ENCODE results near the gene WRAP73.

WRAP73 gene

DNA sequence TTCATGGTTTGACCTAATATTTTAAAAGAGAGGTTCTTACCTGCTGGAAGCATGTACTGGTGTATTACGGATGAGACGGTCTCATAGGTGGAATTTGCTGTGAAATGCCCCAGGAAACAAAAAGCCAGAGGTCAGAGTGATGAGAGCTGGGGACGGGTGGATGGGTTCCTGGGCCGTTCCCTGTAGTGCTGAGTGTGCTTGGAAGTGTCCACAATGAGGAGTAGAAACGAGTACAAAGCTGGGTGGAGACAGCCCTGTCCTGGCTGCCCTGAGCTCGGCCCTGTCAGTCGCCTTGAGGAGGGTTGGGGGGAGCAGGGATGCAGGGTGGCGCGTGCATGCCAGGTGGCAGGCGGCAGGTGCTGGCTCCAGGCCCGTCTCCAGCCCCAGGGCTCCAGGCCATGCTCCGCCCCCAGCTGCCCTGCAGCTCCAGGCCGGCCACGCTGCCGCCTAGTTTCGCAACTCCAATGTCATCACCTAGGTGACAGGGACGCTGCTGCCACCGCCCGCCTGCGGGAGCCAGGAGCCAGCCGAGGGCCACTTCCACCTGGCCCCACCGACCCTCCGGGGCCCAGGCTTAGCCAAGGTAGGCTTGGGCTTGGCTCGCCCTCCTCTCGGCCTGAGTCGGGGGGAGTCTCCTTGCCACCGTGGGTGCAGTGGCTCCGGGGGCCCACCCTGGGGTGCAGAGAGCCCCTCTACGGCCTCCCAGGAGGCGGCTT lies 18.8 kb upstream of the WRAP73 start:
- peak; percentile 4 for DNase-seq (ENCODE audit: low read depth)

DNA sequence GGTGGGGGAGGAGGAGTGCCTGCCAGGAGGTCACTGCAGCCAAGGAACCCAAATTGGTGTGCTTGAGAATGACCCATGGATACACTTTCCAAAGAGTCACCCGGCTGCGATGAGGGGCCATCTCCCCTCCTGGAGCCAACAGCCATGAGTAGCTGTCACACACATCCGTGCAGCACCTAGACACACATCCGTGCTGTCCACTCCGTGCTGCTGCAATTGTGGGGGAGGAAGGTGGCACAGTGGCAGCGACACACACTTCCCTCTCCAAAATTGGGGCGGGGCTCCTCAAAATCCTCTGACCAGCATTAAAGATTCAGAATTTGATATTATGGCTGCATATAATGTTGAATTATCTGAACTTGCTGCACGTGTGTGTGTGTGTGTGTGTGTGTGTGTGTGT lies 18.2 kb upstream of the WRAP73 start:
- DNase-seq (ENCODE audit: low read depth) = no peak

DNA sequence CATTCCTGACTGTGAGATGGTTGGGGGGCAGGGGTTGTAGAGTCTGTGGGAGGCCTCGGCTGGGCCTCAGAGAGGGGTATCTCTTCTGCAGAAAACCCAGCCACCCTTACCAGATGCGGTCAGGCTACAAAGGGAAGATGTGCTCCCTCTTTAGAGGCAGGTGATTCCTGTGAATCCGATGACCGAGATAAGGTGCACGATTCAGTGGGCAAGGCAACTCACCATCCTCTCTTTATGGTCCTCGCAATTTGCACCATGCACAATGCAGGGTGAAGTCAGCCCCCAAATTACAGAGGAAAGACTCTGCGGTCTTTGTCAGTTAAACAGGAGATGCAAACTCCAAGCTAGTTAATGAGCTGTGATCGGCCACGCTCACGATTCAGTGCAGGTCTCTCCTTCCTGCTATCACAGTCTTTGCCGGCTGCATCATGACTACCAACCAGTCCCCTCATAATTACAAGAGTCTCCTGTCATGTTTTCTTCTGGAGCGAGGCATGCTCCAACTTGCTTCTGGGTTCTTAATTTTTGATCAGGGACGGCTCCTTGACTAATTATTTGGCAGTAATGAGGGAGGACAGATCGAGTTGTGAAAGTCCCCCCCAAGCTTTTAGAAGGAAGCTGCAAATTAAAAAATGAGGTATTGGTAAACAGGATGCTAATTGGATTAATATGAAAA lies 14.9 kb upstream of the WRAP73 start:
- no peak for DNase-seq (ENCODE audit: low read depth)

DNA sequence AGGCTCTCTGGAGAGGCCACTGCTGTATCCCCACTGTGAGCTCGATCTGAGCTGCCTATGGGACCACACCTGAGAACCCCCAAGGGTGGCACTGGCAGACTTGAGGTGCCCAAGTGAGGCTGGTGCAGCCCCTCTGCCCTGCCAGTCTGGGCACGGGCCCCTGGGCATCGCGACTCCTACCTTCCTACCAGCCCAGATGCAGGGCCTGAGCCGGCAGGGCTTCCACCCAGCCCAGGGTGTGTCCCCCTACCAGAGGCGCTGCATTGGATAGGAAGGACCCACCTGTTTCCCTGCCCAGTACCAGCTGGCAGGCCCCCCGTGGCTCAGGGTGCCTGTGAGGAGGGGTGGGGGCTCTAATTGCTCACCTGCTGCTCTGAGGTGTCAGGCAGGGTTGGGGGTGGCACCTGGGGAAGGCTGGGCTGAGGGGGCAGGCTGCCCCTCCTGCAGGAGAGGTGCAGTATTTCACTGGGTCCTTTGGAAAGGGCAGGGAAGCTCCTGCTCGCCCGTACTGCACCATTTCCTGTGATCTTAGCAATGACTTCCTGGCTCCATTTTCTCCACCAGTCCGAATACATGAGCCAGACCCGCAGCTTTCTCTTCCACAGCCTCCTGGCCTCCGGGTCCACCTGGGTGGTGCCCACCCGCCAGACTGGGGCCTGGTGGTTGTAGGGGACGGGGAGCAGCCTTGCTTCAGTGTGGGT lies 14.2 kb upstream of the WRAP73 start:
- DNase-seq (ENCODE audit: low read depth) = no peak

DNA sequence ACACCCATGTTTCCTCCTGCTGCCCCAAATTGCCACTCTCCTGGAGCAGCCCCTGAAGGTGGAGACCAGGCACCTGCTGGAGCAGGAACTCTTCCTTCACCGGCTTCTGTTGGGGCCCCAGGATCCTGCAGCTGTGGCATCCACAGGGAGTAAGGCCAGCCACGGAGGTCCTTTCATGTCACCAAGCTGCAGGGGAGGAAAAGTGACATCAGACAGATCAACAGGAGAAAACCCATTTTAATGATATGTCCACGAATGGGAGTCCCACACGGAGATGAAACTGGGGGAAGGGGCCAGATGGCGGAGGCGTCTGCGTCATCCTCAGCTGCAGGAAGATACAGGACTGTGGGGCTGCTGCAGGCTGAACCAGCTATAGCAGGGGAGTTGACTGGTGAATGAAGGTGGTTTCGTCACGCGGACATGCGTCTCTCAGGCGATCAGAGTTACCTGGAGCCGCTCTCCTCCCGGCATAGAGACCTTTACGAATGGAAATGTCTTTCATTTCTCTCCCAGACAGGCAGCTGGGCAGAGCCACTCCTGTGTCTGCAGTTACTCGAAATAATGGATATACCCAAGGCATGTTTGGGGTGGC lies 12.3 kb upstream of the WRAP73 start:
- no peak for DNase-seq (ENCODE audit: low read depth)

DNA sequence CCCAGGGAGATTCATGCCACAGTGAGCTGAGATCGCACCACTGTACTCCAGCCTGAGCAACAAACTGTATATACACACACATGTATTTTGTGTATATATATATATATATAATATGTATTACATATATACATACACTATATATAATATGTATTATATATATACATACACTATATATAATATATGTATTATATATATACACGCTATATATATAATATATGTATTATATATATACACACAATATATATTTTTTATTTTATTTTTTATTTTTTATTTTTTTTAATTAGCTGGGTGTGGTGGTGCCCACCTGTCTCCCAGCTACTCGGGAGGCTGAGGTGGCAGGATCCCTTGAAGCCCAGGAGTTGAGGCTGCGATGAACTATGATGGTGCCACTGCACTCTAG lies 11.7 kb upstream of the WRAP73 start:
- DNase-seq (ENCODE audit: low read depth) = no peak

DNA sequence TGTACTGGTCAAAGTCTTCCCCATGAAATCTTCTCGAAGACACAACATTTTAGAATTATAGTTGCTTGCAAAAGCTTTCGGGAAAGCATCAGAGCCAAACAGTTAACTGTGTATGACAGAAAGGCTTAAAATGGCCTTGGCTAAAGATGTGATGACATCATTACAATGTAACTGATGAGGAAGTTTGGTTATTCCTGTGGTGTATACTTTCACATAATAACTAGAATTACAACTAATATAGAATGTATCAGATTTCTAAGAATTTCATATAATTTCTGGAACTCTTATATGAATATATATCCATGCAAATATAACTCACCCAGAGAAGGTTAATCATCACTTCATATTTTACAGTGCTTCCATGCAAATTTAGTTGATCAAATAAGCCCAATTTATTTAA lies 10.8 kb upstream of the WRAP73 start:
- DNase-seq (ENCODE audit: low read depth) = no peak

DNA sequence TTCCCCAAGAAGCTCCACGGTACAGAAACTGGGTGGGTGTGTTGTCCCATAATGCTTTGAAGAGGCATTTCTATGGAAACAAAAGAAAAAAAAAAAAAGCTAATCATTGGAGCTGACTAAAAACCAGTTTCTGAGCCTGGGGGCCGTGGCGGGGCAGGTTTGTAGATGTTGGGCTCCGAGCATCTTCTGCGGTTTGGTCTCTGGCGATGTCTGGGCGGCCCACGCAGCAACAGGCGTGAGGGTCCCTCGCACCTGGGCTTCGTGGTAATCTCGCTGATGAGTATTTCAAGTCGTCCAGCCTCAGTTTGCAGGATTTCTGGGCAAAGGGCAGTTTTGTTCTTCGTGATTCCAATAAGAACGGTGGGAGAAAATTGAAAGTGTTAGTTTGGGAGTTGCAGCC lies 9.2 kb upstream of the WRAP73 start:
- DNase-seq (ENCODE audit: low read depth) = no peak

DNA sequence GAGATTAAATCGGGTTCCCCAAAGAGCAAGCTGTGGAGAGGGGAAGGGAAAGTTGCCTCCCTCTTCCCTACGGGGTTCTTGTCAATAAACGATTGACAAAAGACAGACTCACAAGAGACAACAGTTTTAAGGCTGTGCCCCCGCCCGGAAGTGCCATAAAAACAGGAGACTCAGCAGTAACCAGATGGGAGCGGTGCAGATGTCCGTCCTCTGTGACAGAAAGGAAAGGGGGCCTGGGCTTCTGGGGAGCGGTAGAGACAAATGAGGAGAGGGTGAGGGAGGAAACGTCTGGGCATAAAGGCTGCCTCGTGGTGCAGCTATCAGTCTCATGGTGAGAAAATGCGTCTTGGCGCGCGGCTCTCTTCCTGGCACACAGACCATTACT lies 8.3 kb upstream of the WRAP73 start:
- DNase-seq (ENCODE audit: low read depth) = no peak

DNA sequence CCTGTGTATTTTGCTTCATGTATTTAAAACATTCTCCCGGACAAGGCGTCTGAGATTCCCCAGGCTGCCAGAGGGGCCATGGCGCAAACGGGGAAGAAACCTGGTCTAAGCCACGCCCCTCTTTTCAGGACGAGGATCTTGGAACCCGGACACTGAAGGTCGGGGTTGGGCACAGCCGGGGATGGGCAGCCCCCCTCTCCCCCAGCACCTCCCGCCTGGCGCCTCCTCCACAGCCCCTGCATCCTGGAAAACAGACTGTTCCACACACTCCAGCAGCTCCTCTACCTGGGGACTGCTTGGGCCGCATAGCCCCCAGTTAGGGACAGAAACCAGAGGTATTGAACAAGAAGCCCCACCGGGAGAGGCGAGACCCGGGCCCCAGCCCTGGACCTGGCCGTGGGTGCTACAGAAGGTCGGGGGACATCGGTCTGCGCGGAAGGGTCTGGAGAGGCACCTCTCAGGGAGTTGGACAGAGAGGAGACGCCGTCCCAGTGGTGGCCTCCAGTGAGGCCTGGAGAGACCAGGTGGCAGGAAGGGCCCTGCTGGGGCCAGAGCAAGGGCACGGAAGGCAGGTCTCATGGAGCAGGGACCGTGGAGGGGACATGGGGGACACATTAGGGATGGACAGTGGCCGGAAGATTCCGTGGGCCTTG lies 7.8 kb upstream of the WRAP73 start:
- DNase-seq (ENCODE audit: low read depth) = no peak

DNA sequence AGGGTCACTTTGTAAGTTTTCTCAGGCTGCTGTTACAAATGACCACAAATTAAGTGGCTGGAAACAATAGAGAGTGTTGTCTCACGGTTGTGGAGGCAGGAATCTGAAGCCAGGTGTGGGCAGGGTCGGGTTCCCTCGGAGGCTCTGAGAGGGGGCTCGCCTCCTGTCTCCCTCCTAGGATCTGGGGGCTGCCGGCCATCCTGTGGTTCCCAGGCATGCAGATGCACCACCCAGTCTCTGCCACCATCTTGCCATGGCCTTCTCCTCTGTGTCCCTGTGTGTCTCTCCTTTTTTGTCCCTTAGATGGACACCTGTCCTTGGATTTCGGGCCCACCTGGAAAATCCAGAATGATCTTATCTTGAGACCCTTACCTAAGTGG lies 7.2 kb upstream of the WRAP73 start:
- DNase-seq (ENCODE audit: low read depth) = no peak

DNA sequence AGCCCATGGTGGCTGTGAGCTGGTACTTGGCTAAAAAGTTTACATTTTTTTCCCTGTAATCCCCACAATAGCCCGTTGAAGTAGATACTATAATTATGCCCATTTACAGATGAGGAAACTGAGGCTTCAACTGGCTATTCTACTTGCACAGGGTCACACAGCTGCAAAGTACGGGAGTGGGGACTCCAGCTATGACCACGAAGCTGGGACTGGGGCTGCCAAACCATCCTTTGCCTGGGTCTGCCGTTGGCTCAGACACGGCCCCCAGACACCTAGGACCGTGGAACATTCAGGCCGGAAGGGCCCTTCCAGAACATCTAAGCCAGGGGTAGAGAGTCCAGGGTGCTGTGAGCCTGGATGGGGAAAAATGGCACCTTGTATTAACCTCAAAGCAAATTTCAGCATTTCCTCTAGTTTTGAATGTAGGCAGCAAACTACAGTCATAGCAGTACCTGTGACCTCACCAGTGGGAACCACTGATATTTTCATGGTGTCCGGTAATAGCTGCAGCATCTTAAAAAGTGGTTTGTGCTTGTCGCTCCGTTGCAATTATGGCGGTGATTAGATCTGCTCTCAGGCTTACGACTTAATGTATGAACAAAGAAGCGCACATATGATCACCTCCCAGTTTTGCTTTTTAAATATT lies 6.7 kb upstream of the WRAP73 start:
- no peak for DNase-seq (ENCODE audit: low read depth)

DNA sequence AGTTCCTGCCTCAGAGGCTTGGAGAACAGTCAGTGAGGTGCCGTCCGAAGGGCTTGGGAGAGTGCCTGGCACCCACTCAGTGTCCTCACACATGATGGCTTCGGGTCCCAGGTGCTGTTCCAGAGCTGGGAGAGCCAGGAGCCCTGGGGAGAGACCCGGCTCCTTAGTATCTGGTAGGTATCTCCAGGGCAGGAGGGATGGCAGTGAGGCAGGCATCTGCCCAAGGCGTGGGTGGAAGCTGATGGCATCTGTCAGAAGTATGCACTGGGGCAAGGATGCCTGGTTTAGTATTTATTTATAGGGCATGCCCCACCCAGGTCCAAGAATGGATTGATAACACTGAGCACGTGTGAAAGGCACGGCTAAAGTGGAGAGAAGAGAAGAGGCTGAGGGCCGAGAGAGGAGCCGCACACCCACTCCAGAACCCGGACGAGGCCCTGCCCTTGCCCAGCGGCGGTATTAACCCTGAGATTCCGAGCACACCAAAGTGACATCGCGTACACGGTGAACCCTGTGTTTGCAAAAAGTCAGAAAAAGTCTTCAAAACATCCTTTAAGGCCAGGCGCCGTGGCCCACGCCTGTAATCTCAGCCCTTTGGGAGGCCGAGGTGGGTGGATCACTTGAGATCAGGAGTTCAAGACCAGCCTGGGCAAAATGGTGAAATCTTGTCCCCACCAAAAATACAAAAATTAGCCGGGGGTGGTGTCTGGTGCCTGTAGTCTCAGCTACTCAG lies 4.8 kb upstream of the WRAP73 start:
- no peak for DNase-seq (ENCODE audit: low read depth)

DNA sequence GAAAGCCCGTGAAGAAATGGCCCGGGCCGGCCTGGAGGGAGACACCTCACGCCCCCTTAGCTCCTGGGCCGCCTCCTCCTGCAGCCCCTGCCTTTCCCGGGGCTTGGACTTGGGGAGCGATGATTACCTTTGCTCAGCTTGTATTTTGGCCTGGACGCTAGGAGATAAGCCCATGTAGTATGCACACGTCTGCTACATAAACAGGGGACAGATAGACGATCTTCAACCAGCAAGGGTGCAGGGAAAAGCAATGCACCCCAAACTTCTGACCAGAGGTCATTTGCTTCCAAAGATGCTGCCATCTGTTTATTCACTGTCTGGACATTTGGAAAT lies 3.3 kb upstream of the WRAP73 start:
- DNase-seq (ENCODE audit: low read depth) = no peak

DNA sequence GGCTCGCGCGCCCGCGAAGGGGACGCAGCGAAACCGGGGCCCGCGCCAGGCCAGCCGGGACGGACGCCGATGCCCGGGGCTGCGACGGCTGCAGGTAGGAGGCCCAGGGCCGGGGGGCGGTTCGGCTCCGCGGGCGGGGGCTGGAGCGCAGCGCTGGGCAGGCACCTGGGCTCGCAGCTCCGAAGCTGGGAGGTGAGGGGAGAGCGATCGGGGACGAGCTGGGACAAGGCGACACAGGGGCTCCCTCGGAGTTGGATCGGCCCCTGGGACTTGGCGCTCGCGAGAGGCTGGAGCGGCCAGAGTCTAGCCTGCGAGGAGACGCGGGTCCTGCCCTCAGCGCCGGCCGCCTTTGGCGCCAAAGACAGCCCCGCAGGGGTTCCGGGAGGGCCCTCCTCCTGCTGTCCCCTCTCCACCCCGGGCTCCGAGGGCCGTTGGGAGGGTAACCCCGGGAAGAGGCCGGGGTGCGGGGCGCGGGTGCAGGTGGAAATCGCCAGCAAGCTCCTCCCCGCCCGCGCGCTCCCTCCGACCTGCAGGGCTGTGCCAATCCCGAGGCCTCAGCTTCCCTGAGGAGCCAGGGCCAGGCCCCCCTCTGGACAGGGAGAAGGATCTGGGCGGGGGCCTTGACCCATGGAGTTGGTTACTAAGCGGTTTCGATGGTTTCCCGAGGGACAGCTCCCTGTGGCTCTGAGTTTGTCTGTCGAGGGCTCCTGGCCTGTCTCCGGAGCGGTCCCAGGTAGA lies 2.8 kb upstream of the WRAP73 start:
- no peak for DNase-seq (ENCODE audit: low read depth)

DNA sequence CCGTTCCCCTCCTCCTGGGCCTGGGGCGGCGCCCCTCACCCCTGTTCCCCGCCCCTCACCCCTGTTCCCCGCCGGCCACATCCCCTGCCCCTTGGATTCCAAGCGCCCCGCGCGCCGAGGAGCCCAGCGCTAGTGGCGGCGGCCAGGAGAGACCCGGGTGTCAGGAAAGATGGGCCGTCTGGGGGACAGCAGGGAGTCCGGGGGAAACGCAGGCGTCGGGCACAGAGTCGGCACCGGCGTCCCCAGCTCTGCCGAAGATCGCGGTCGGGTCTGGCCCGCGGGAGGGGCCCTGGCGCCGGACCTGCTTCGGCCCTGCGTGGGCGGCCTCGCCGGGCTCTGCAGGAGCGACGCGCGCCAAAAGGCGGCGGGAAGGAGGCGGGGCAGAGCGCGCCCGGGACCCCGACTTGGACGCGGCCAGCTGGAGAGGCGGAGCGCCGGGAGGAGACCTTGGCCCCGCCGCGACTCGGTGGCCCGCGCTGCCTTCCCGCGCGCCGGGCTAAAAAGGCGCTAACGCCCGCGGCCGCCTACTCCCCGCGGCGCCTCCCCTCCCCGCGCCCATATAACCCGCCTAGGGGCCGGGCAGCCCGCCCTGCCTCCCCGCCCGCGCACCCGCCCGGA lies 2.1 kb upstream of the WRAP73 start, which contains the start of gene TP73:
Gene TP73 (plus strand): TSS at position 587 of the 618 bp plus-strand sequence. CDS start 29,850 bp downstream, outside the sequence.
- no peak for DNase-seq (ENCODE audit: low read depth)

DNA sequence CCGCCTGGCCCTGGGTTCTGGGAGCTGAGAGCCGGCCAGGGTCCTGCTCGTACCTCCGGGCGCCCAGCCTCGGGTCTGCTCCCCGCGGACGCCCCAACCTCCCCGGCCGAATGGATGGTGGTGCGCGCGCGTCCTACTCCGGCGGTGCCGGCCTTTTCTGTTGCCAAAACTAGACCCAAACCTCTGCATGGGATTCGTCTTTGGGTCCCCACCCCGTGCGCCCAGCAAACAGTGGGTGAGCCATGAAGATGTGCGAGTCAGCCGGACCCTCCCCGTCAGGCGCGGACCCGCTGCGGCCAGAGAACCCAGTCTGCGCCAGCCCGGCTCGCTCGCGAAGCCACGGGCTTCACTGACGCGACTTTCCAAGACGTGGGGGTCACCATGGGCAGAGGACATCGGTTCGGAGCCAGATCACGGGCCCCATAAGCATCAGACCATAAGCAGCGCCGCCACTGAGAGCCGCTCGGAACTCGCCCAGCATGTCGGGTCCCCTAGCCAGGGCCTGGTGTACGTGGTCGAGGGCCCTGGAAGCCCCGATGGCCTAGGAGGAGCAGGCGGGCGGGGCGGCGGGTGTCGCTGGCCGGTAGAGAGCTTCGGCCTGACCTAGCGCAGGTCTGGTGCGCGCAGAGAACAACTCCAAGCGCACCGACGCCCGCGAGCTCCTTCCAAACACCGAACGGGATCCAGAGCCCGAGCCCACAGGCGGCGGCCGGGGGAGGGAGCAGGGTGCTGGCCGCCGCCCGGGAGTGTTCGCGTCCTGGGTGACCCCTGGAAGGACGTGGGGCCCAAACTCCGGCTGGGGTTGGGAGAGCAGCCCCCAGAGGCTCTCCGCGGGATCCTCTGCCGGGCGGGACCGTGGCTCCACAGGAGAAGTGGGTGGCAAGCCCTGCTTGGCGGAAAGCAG lies 1.4 kb upstream of the WRAP73 start:
- DNase-seq (ENCODE audit: low read depth) = no peak

DNA sequence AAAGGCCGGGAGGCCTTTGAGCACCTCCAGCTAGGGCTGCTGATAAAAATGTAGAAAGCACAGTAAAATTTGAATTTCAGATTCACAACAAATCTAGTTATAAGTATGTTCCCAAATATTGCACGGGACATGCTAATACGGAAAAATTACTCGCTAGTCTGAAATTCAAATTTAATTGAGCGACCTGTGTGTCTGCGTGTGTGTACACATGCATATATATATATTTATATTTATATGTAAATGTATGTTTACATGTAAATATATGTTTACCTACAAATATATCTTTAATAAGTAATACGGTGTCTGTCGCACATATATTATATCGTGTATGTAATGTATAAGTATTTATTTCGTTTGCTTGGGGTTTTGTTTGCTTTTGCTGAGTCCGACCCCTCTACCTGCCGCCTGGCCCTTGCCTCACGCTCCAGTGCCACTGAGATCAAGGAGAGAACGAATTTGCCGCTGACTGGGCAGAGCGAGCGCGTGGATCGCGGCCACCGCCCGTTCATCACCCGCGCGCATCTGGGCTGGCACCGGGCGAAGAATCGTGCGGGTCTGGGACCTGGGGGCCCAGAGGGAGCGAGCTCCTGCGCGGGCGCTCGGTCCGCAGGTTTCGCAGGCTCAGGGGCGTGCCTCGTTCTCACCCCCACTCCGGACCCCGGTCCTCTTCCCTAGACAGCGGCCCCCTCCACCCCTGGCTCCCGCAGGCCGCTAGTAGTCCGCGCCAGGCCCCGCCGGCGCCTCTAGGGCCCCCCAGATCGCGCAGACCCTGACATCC lies 534 bp upstream of the WRAP73 start:
- no peak for DNase-seq (ENCODE audit: low read depth)
